A172 (cell line): Measurements from ENCODE around the gene ZBTB7C. TPM values are rescaled to one million over a fixed set of nuclear protein-coding genes. Genes with fewer than 3 reads are reported as not detected.

Experiments
- DNase-seq: peaks from one replicate; pipeline ENCODE4 v3.0.0-alpha.2; 2015; ENCODE audit warnings: low spot score
- total RNA-seq: library from RNA; depleted of rRNA; stranded (reverse); fragments of >200 nt; shearing (Covaris generic); gene quantifications from 2 replicates; pipeline ENCODE4 v1.2.3, GENCODE V29; 2014

Gene ZBTB7C
- total RNA-seq, 1 experiment from 2014 or later, result 1.4 TPM

DNA sequence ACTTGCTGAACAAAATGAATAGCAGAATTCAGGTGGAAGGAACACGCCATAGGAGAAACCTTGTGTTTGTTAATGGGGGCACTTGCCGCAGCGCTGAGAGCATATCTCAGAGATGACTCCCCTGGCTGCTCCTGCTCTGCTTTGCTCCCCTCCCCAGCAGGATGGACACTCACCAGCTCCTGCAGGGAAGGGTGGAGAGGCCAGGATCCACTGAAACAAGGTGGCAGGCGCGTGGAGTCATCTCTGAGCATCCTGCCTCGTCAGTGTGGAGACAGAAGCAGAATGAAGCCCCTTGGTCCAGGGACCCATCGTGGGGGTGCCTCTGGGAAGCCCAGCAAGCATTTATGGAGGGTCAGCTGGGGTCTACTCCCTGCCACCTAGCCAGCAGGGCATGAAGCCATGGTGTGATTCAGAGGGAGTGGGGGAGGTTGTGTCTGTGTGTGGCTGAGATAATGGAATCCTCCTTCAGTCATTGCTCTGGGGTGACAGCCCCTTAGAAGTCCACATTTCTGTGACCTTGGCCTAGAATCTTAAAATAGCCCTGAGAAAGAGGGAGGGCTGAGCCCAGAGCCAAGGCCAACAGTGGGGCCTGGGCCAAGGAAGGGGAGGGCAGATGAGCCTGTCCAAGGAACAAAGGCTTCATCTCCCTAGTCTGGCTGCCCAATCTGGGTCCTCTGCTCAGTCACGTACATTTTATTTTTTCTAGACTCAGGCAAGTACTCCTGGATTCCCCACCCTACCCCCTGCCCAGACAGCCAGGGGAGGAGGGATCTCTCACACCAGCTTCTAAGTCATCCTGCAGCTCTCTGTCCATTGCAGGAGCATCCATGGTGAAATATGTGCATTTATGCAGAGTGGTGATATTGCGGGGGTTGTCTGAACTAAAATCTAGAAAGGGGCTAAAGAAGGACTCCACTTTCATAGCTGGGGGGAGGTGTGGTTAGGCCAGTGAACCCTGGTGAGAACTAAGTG is 215.4 kb downstream of the ZBTB7C start:
- no peak for DNase-seq

DNA sequence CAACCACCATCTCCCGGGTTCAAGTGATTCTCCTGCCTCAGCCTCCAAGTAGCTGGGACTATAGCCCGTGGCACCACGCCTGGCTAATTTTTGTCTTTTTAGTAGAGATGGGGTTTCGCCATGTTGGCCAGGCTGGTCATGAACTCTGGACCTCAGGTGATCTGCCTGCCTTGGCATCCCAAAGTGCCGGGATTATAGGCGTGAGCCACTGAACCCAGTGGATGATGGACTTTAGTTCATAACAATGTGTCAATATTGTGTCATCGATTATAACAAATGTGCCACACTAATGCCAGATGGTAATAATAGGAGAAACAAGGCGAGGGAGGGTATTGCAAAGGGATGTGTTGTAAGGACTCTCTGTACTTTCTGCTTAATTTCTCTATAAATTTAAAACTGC is 216.6 kb downstream of the ZBTB7C start:
- DNase-seq, result no peak

DNA sequence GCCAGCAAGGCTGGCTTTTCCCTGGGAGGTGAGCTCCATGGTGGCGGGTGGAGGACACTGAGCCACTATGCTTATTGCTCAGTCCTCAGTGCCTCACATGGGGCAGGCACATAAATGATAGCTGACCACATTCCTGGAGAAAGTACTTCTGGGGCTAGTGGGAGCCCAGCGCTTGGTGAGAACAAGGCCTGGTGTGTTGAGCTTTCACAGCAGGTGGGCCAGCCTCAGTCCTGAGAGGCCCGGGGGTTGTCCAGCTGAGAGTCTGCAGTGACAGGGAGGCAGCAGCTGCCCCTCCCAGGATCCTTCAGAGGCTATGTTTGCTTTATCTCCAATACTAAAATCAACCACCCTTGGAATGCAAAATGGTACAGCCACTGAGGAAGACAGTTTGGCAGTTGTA is 217.7 kb downstream of the ZBTB7C start:
- DNase-seq, result no peak

DNA sequence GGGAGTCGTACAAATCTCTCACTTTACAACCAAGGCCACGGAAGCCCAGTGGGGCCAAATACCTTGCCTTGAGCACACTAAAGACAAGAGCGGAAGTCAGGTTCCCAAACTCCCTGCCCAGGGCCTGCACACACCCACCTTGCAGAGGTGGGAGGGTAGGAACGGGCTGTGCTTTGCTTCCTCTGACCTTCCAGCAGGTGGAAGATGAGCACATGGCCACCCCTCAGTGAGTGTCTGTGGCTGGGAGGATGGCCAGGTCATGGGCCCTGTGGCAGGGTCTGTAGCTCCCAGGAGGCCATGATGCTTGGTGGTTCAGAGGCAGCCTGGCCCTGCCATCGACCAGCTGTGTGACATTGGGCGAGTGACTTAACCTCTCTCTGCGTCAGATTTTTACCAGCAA is 218.2 kb downstream of the ZBTB7C start:
- DNase-seq, result no peak

DNA sequence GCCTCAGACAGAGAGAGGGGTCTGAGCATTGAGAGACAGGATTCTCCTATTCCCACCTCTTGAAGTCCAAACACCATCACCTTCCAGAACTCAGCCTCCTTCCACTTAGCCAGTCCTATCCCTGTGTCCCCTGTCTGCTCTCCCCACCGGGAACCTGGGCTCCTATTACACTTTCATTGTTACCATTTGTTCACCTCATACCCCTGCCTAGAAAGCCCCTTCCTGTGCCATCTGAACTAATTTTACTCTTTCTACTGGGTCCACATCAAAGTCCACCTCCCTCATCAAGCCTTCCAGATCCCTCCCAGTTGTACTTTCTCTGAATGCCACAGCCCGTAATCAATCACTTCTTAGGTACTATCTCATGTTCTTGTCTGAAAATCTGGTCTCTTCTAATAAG is 220.6 kb downstream of the ZBTB7C start:
- DNase-seq, result no peak

DNA sequence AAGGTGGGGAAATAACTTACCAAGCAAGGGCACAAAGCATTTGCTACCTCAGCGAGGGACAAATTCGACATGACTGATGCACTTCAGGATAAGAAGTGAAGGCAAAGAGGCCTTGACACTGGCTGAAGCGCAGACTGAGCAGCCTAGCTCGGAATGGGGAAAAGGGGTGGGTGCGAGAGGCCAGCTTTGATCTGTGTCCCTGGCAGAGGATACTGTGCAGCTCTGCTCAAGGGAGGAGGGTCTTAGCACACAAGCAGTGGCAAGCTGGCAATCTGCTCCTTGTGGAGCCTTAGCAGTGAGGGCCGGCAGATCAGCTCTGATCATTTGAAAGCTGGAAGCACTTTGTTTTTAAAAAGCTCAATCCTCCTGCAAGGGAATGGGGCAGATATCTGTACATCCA is 222.3 kb downstream of the ZBTB7C start:
- no peak for DNase-seq

DNA sequence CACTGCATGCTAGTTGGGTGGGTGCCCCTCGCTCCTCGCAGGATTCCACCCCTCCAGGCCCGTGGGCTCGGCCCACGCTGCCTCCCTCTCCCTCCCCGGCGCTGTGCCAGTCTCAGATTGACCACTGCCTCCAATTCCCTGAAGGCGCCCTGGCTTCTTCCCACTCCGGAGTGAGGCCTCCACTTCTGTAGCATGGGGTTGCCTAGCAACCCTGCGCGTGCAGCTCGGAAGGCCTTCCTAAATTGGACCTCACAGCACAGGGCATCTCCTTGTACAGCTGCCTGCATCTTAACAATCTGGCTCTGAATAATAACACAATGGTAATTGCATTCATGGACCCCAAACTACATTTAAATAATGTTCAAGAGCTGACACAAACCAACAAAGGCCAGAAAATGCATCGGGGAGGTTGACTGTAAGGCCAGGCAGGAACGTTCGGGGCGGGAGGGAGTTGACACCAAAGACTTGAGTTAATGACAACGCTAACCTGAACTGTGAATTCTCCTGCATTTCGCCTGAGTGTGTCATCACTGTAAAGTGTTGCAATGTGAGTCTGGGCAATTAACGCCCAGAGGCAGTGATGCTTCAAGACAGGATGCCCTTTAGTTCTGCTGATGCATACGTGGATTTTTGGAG is 222.9 kb downstream of the ZBTB7C start:
- peak; percentile 8 for DNase-seq

- DNase-seq, result no peak
Measured at GRCh38 chr18:48184118-48184517, 225.1 kb downstream of the ZBTB7C start.

- DNase-seq, result no peak
Measured at GRCh38 chr18:48183613-48184012, 225.6 kb downstream of the ZBTB7C start.

GRCh38 chr18:48182779-48183178 is 226.4 kb downstream of the ZBTB7C start:
- DNase-seq, result no peak

DNA sequence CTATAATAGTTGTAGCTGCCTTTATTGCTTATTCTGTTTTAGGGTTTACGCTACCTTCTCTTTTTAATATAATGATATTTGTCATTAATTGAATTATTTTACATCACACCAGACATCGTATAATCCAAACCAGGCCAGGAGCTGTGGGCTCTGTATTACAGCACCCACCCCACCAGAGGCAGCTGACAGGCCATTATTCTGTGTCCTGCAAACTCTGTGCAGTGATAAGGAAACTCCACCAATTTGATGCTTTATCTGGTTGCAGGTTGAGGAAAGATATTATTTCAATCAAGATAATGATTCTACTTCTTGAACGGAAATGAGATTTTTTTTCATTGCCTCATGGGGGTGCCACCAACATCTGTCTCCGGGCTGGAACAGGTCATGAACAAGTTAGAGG is 227.3 kb downstream of the ZBTB7C start:
- no peak for DNase-seq

- no peak for DNase-seq
Measured at GRCh38 chr18:48181087-48181823, 227.9 kb downstream of the ZBTB7C start.

- no peak for DNase-seq
Measured at GRCh38 chr18:48179666-48180065, 229.5 kb downstream of the ZBTB7C start.

DNA sequence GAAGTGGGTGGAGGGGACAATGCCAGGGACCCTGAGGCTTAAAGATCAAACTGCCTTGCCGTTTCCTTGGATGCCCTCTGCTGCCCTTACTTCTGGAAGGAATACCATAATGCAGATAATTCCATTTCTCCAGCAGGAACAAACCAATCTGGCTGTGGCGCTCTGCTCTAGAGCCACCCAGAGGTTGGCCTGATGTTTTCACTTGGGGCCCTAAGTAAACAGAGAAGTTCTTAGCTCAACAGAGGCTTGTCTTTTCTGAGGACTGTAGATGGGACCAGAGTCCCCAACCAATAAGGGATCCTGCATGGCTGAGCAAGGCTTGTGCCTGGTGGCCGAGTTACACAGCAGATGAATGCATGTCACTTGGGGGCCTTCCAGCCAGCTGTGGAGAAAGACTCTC is 230.2 kb downstream of the ZBTB7C start:
- no peak for DNase-seq

- DNase-seq, result no peak
Measured at GRCh38 chr18:48176909-48177308, 232.3 kb downstream of the ZBTB7C start.

DNA sequence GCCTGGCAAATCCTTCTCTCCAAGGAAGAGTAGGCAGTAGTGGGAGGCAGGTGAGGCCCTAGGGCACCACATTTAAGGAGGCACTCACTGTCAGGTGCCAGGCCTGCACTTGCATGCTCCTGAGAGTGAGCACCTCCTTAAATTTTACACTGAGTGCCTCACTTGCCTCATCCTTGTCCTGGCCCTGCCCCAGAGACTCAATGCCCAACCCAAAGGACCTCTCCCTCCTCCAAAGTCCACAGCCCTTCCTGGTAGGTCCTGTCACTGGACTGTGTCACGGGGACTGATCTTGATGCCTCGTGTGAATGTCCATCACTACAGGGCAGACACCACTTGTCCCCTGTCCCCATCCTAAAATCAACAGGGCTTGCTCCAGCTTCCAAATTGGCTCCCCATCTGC is 235.6 kb downstream of the ZBTB7C start:
- DNase-seq, result no peak

DNA sequence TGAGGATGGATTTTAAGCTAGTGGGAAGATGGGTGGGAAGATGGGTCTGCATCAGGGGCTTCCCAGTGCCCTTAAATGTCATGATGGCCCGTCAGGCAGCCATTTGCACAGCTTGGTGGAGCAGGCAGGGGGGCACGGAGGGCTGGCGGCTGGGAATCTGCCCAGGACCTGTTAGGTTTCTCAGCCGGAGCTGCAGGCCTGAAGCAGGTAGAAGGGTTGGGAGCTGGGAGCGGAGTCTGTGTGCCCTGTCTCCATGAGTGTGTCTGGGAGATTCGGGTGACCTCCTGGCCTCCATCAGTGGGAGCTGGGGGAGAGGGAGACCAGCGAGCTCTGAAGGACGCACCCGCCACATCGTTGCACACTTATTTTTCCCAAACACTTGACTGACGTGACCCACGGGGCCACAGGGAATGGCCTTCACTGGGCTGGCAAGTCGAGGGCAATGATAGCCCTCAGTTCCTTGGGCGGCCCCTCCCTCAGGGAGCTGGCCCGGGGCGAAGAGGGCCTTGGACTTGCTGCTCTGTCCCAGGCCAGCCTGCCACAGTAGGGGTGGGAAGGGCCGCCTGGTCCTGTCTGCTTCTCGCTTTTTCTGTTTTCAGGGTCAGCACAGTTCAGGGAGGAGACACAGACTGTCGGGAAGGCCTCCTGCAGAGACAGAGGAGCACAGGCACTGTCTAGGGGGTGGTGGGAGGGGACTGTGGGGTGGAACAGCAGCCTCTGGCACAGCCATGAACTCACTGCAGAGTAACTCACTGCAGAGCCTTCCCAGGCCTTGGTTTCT is 236.8 kb downstream of the ZBTB7C start:
- DNase-seq, result no peak

GRCh38 chr18:48171490-48172188 is 237.5 kb downstream of the ZBTB7C start:
- DNase-seq, result no peak

DNA sequence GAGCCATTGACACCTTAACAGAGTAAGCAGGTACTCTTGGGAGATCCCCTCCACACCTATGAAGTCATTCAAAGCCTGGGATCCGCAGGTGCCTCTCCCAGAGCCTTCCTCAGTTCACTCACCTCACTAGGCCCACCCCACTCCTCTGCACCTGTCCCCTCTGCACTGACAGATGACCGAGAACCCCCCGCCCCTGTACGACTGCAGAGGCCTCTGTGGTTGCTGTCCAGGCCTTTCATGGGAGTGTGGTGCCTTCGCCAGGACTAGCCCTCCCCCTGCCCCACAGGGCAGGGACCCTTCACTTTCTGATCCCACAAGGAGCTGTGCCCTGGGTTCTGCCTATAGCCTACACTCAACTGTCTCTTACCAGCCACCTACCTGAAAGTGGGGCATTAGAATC is 238.5 kb downstream of the ZBTB7C start:
- DNase-seq, result no peak

- DNase-seq, result no peak
Measured at GRCh38 chr18:48168861-48169260, 240.3 kb downstream of the ZBTB7C start.

GRCh38 chr18:48167897-48168253 is 241.3 kb downstream of the ZBTB7C start:
- DNase-seq, result no peak
